MCF 10A (cell line): ENCODE data around the gene ADAM10. TPM values are rescaled to one million over a fixed set of nuclear protein-coding genes. Genes with fewer than 3 reads are reported as not detected.

Experiments used
- BruUV-seq: library from RNA; stranded (reverse); fragments of 400-500 nt; replicated peaks from 2 replicates; lab custom pipeline; 2021; lab: Mats Ljungman, UMichigan
- CTCF ChIA-PET: fragments of 300-600 bp; sonication (Branson Sonifier 250); formaldehyde crosslinking; extraction: SDS; loops from one replicate; lab custom pipeline; 2021; ENCODE audit warnings: antibody characterized with exemption, inconsistent platforms; lab: Yijun Ruan, JAX
- POLR2A ChIA-PET: fragments of 300-600, 350-650 bp; sonication (Branson Sonifier 250); formaldehyde crosslinking; extraction: SDS; loops from one replicate; lab custom pipeline; 2020; ENCODE audit warnings: antibody characterized with exemption, inconsistent platforms; lab: Yijun Ruan, JAX
- DNase-seq: peaks from one replicate; pipeline ENCODE4 v3.0.0-alpha.2; 2018; ENCODE audit not compliant: unreplicated experiment
- H3K27ac Mint-ChIP-seq: one replicate; pipeline ENCODE4 v1.8.0; 2022; ENCODE audit warnings: mild to moderate bottlenecking, low read depth, mixed read lengths; ENCODE audit not compliant: unreplicated experiment
- H3K27me3 Mint-ChIP-seq: one replicate; pipeline ENCODE4 v1.8.0; 2022; ENCODE audit warnings: mixed read lengths; ENCODE audit not compliant: insufficient read depth, unreplicated experiment
- H3K36me3 Mint-ChIP-seq: one replicate; pipeline ENCODE4 v1.8.0; 2022; ENCODE audit warnings: mild to moderate bottlenecking, moderate library complexity, mixed read lengths; ENCODE audit not compliant: insufficient read depth, unreplicated experiment
- H3K4me1 Mint-ChIP-seq: one replicate; pipeline ENCODE4 v1.8.0; 2022; ENCODE audit warnings: mixed read lengths; ENCODE audit not compliant: insufficient read depth, unreplicated experiment
- H3K4me3 Mint-ChIP-seq: one replicate; pipeline ENCODE4 v1.8.0; 2022; ENCODE audit warnings: mild to moderate bottlenecking, moderate library complexity, mixed read lengths; ENCODE audit not compliant: unreplicated experiment
- H3K9me3 Mint-ChIP-seq: one replicate; pipeline ENCODE4 v1.8.0; 2022; ENCODE audit warnings: mixed read lengths; ENCODE audit not compliant: unreplicated experiment
- intact Hi-C: fragments of 100-400 bp; cut with micrococcal nuclease; formaldehyde crosslinking; loops from 2 replicates; pipeline ENCODE4 v1.14.1; 2022
- total RNA-seq: library from RNA; stranded (reverse); gene quantifications from 2 replicates; pipeline ENCODE4 v1.2.3, GENCODE V29; 2022
- TF ChIP-seq, protein P1 (sequence below): fragments of 200-600 bp; IDR thresholded peaks from one replicate; pipeline ENCODE4 v1.8.0; 2022; ENCODE audit warnings: antibody characterized with exemption, mild to moderate bottlenecking; ENCODE audit not compliant: unreplicated experiment

ADAM10 gene
- total RNA-seq, 1 experiment from 2014 or later = 87.5 TPM

DNA sequence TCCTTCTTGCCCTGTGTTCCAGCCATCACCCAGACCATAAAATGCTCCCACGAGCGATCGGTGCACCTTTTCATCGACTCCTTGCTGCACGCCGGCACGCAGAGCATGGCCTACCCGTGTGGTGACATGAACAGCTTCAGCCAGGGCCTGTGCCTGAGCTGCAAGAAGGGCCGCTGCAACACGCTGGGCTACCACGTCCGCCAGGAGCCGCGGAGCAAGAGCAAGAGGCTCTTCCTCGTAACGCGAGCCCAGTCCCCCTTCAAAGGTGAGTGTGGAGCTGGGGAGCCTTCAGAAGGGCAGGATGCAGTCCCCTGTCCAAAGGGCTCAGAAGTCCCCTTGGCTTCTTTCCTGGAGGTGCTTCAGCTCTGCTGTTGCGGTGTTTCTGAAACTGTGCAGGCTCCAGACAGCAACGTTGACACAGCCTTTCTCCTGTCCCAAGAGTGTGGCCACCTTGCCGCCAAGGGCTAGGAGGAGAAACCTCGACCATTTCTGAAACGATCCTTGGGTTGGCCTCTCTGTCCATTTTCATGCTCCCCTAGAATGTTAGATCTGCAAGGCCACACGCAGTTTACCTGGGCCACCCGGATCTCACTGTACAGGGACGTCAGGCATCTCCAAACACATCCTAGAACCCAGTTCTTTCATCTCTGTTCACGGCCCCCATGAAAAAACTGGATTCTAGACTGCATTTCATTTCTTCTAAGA, 201.0 kb downstream of the ADAM10 start:
- H3K27ac Mint-ChIP-seq = no peak overlapping the region
- DNase-seq = no peak
- H3K4me3 Mint-ChIP-seq = no peak overlapping the region
- ChIA-PET POLR2A (interaction anchor here (1.2 kb wide), 1 partner anchor 18 kb away, joined by 3 read pairs; no protein-coding TSS in a partner anchor), CTCF (interaction anchor here (0.6 to 1.5 kb wide), 2 partner anchors 25 to 134 kb away, joined by 3 read pairs; no protein-coding TSS in a partner anchor)
- peaks cover 35% of the 10 kb centered on the region for H3K4me1 Mint-ChIP-seq
- no TSS peak for BruUV-seq
- TF ChIP-seq, protein P1, sequence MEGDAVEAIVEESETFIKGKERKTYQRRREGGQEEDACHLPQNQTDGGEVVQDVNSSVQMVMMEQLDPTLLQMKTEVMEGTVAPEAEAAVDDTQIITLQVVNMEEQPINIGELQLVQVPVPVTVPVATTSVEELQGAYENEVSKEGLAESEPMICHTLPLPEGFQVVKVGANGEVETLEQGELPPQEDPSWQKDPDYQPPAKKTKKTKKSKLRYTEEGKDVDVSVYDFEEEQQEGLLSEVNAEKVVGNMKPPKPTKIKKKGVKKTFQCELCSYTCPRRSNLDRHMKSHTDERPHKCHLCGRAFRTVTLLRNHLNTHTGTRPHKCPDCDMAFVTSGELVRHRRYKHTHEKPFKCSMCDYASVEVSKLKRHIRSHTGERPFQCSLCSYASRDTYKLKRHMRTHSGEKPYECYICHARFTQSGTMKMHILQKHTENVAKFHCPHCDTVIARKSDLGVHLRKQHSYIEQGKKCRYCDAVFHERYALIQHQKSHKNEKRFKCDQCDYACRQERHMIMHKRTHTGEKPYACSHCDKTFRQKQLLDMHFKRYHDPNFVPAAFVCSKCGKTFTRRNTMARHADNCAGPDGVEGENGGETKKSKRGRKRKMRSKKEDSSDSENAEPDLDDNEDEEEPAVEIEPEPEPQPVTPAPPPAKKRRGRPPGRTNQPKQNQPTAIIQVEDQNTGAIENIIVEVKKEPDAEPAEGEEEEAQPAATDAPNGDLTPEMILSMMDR = no peak
- no peaks in the 10 kb centered on the region for H3K27me3 Mint-ChIP-seq
- H3K9me3 Mint-ChIP-seq = no peaks in the 10 kb centered on the region
- no peaks in the 10 kb centered on the region for H3K36me3 Mint-ChIP-seq
- intact Hi-C loops = no loop called here

DNA sequence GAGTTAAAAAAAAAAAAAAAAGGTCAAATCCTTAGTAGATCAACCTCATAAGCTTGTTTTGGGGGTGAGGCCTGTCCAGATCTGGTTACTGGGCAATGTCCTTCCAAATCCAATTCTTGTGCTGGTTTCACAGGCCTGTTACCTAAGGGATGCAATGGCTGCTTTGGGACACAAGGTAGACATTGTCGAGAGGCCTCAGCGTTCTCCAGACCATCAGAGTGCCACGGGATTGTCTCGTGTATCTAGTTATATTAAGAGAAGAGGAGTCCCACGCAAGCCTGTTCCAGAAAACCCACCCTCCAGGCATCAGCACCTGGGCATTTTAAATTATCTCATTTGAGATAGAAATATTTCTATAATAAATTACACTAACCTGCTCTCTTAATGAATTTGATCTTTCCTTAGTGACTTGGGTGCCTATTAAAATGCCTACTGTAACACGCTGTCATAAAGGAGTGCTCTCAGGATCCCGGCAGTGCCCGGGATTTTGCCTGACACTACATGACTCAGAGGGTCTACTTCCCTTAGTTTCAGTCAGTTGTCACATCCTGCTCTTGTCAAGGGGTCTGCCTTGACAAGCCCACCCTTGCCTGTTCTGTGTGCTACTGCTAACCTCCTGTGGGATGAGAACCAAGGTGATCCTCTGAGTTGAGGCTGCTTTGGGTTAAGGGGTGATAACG, 201.7 kb downstream of the ADAM10 start:
- intact Hi-C loops = no loop called here

DNA sequence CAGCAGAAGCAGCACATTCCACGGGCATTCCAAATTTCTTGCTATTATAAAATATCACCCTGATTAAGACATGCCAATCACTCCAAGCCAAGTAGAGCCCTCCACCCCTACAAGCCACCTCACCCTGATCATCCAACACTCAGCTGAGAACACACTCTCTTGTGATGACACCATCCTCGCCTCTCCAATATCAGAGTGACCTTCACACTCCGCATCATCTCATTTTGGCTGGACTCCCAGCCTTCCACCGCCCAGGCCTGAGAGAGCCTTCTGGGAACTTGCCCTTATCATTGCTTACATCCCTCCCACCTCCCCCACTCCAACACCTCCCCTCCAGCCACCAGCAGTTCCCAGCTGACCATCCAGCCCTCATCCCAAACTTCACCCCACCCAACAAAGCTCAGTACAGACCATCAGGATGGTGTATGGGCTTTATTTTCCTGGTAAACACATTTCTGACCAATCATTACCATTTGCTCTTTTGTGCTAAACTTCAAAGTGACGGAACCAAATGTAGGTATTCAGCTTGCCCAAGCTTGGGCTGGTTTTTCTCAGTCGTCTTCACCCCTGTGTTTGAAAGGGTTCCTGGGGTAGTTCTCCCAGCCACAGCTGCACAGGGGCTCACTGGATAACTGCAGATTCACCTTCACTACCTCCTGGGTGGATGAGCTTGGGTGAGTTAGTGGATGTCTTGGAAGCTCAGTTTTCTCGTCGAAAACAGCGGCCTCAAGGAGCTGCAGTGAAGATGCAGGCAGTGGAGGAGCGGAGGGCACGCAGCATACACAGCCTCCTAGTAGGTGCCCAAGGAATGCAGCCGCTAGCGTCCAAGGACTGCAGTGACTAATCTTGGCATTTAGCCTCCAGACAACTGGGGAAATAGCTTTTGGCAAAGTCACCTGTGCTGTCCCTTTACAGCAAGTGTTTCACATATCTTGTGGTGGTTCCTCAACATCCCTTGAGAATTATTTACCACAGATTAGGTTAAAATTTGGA, 202.6 kb downstream of the ADAM10 start:
- ChIA-PET POLR2A (interaction anchor here (0.7 to 1.5 kb wide), 7 partner anchors 8 to 203 kb away, joined by 3 to 9 read pairs (median 4); no protein-coding TSS in a partner anchor), CTCF (interaction anchor here (0.5 to 1.1 kb wide), 4 partner anchors 34 to 319 kb away, joined by 4 to 6 read pairs (median 4); no protein-coding TSS in a partner anchor)
- Mint-ChIP-seq H3K27ac (no peak overlapping the region), H3K4me1 (peaks cover 26% of the 10 kb centered on the region), H3K27me3 (no peaks in the 10 kb centered on the region), H3K9me3 (no peaks in the 10 kb centered on the region), H3K36me3 (no peaks in the 10 kb centered on the region), H3K4me3 (no peak overlapping the region)
- TF ChIP-seq, protein P1 = no peak
- intact Hi-C loops = no loop called here
- BruUV-seq = no TSS peak
- DNase-seq = peak; percentile 90

More for the DNA sequence above, 201.7 kb downstream of the ADAM10 start:
- CTCF ChIA-PET = interaction anchor here (0.6 to 1.1 kb wide), 4 partner anchors 135 to 320 kb away, joined by 3 to 6 read pairs (median 4); no protein-coding TSS in a partner anchor
- Mint-ChIP-seq H3K4me3 (no peak overlapping the region), H3K27ac (no peak overlapping the region), H3K4me1 (peaks cover 35% of the 10 kb centered on the region), H3K36me3 (no peaks in the 10 kb centered on the region), H3K9me3 (no peaks in the 10 kb centered on the region), H3K27me3 (no peaks in the 10 kb centered on the region)
- BruUV-seq = no TSS peak
- no peak for DNase-seq
- POLR2A ChIA-PET = interaction anchor here (0.7 to 1.5 kb wide), 5 partner anchors 9 to 106 kb away, joined by 3 to 9 read pairs (median 4); no protein-coding TSS in a partner anchor
- TF ChIP-seq, protein P1 = no peak
